H1 (cell line): Measurements from ENCODE around the gene SHROOM3. TPM values are rescaled to one million over a fixed set of nuclear protein-coding genes. Genes with fewer than 3 reads are reported as not detected.

ENCODE experiments used
- CTCF ChIA-PET: fragments of 300-600 bp; sonication (Branson Sonifier 250); formaldehyde crosslinking; loops from one replicate; lab custom pipeline; 2021; ENCODE audit not compliant: partially characterized antibody; lab: Charles Lee
- POLR2A ChIA-PET: fragments of 300-600 bp; sonication (Branson Sonifier 250); formaldehyde crosslinking; loops from one replicate; lab custom pipeline; 2021; ENCODE audit warnings: inconsistent platforms; ENCODE audit not compliant: partially characterized antibody; lab: Charles Lee
- DNase-seq, 2 experiments: peaks; one replicate each; pipeline versions ENCODE4 v3.0.0 to v3.0.0-alpha.2; 2010 to 2022; ENCODE audit warnings: low spot score in 2 of 2, low read depth in 1 of 2, mixed read lengths in 1 of 2
- FAIRE-seq: peaks from 2 replicates; lab custom pipeline; 2011; peaks lifted over from hg19 to GRCh38; lab: Jason Lieb, UNC
- H2AFZ ChIP-seq: 2 replicates; pipeline ENCODE4 v1.8.1; 2012; ENCODE audit warnings: low read length, inconsistent platforms
- H2AK5ac ChIP-seq: 2 replicates; pipeline ENCODE4 v1.6.1; 2013; ENCODE audit warnings: low read depth, low read length
- H2BK120ac ChIP-seq: replicated peaks from 2 replicates; pipeline ENCODE3; 2013; ENCODE audit warnings: low read depth, low read length, inconsistent platforms
- H2BK12ac ChIP-seq: 2 replicates; pipeline ENCODE4 v1.6.1; 2013; ENCODE audit warnings: low read depth, low read length
- H2BK15ac ChIP-seq: 2 replicates; pipeline ENCODE4 v1.6.1; 2013; ENCODE audit warnings: low read length
- H2BK20ac ChIP-seq: 2 replicates; pipeline ENCODE4 v1.6.1; 2013; ENCODE audit warnings: low read length
- H2BK5ac ChIP-seq: 2 replicates; pipeline ENCODE4 v1.6.1; 2013; ENCODE audit warnings: low read depth, low read length
- H3K14ac ChIP-seq: 2 replicates; pipeline ENCODE4 v1.6.1; 2013; ENCODE audit warnings: inconsistent platforms; ENCODE audit not compliant: insufficient read length
- H3K18ac ChIP-seq: 2 replicates; pipeline ENCODE4 v1.6.1; 2013; ENCODE audit warnings: low read length; ENCODE audit errors: extremely low read depth
- H3K23ac ChIP-seq: 2 replicates; pipeline ENCODE4 v1.6.1; 2013; ENCODE audit warnings: inconsistent platforms; ENCODE audit not compliant: insufficient read length
- H3K23me2 ChIP-seq: 2 replicates; pipeline ENCODE4 v1.6.1; 2013; ENCODE audit warnings: low read depth, low read length
- H3K27ac ChIP-seq: 2 replicates; pipeline ENCODE4 v1.6.1; 2011; ENCODE audit warnings: low read depth, low read length, inconsistent platforms
- H3K27me3 ChIP-seq, 4 experiments: replicated peaks in 1 of 4; 1 replicate in 1 of 4; 2 replicates in 3 of 4; pipeline versions ENCODE4 v1.6.1 to v1.8.1; 2011 to 2013; ENCODE audit warnings: low read length in 3 of 4, mild to moderate bottlenecking in 3 of 4, inconsistent platforms in 2 of 4, mixed read lengths in 2 of 4, moderate library complexity in 1 of 4; ENCODE audit not compliant: control insufficient read depth in 3 of 4, insufficient read depth in 3 of 4; ENCODE audit errors: extremely low read depth in 1 of 4
- H3K36me3 ChIP-seq, 4 experiments: 2 replicates each; pipeline versions ENCODE4 v1.6.1 to v1.8.1; 2011 to 2013; ENCODE audit warnings: mild to moderate bottlenecking in 4 of 4, low read length in 3 of 4, moderate library complexity in 2 of 4, control low read depth in 1 of 4, inconsistent platforms in 1 of 4; ENCODE audit not compliant: insufficient read depth in 4 of 4, control insufficient read depth in 2 of 4
- H3K4ac ChIP-seq: replicated peaks from 2 replicates; pipeline ENCODE3; 2013; ENCODE audit warnings: low read length, low read depth, mixed read lengths, inconsistent platforms; ENCODE audit not compliant: insufficient read length
- H3K4me1 ChIP-seq, 4 experiments: replicated peaks in 1 of 4; 1 replicate in 1 of 4; 2 replicates in 3 of 4; pipeline versions ENCODE4 v1.6.1 to v1.8.1; 2011 to 2013; ENCODE audit warnings: low read length in 3 of 4, inconsistent platforms in 2 of 4, mixed read lengths in 1 of 4; ENCODE audit not compliant: insufficient read depth in 4 of 4, control insufficient read depth in 3 of 4
- H3K4me2 ChIP-seq, 2 experiments: 2 replicates each; pipeline versions ENCODE4 v1.6.1 to v1.8.1; 2011 to 2013; ENCODE audit warnings: low read depth in 2 of 2, low read length in 2 of 2, control low read depth in 1 of 2, inconsistent platforms in 1 of 2, mild to moderate bottlenecking in 1 of 2; ENCODE audit not compliant: insufficient read depth in 1 of 2
- H3K4me3 ChIP-seq, 4 experiments: fragments of 200-600, 300-600 bp in 1 of 4; sonication (generic), shearing (Covaris generic), sonication (Bioruptor Twin) in 1 of 4; 2 replicates each; pipeline versions ENCODE4 v1.5.1 to v1.8.1; 2011 to 2016; ENCODE audit warnings: low read length in 4 of 4, low read depth in 3 of 4, control low read depth in 2 of 4, inconsistent platforms in 2 of 4, mild to moderate bottlenecking in 2 of 4, mixed read lengths in 1 of 4, moderate library complexity in 1 of 4; ENCODE audit not compliant: insufficient read depth in 2 of 4; ENCODE audit errors: extremely low read depth in 1 of 4
- H3K56ac ChIP-seq: replicated peaks from 2 replicates; pipeline ENCODE3; 2013; ENCODE audit warnings: low read depth, mild to moderate bottlenecking, mixed read lengths, low read length, inconsistent platforms; ENCODE audit not compliant: insufficient read length
- H3K79me1 ChIP-seq: 2 replicates; pipeline ENCODE4 v1.6.1; 2013; ENCODE audit warnings: low read depth, low read length, control low read depth
- H3K79me2 ChIP-seq, 2 experiments: 2 replicates each; pipeline versions ENCODE4 v1.6.1 to v1.8.1; 2012 to 2013; ENCODE audit warnings: low read length in 2 of 2, mild to moderate bottlenecking in 2 of 2, inconsistent platforms in 1 of 2; ENCODE audit not compliant: insufficient read depth in 2 of 2, control insufficient read depth in 1 of 2
- H3K9ac ChIP-seq, 4 experiments: replicated peaks in 1 of 4; 1 replicate in 1 of 4; 2 replicates in 3 of 4; pipeline versions ENCODE4 v1.6.1 to v1.8.1; 2011 to 2013; ENCODE audit warnings: low read depth in 3 of 4, low read length in 3 of 4, control low read depth in 2 of 4, mild to moderate bottlenecking in 2 of 4, moderate library complexity in 2 of 4, inconsistent platforms in 1 of 4; ENCODE audit errors: extremely low read depth in 1 of 4
- H3K9me3 ChIP-seq, 2 experiments: 2 replicates each; pipeline versions ENCODE4 v1.6.1 to v1.8.1; 2012 to 2013; ENCODE audit warnings: mild to moderate bottlenecking in 2 of 2, moderate library complexity in 2 of 2, control low read depth in 1 of 2, inconsistent platforms in 1 of 2, low read depth in 1 of 2, low read length in 1 of 2, mixed read lengths in 1 of 2; ENCODE audit not compliant: insufficient read depth in 2 of 2
- H4K20me1 ChIP-seq, 2 experiments: replicated peaks in 1 of 2; 2 replicates each; pipeline versions ENCODE3 to v1.8.1; 2011 to 2013; ENCODE audit warnings: inconsistent platforms in 2 of 2, low read length in 2 of 2, mild to moderate bottlenecking in 1 of 2; ENCODE audit not compliant: insufficient read depth in 2 of 2, control insufficient read depth in 1 of 2
- H4K5ac ChIP-seq: 2 replicates; pipeline ENCODE4 v1.6.1; 2013; ENCODE audit warnings: low read length, low read depth, mixed read lengths, inconsistent platforms; ENCODE audit not compliant: insufficient read length
- H4K8ac ChIP-seq: 2 replicates; pipeline ENCODE4 v1.8.0; 2013; ENCODE audit warnings: mild to moderate bottlenecking, moderate library complexity, low read length, inconsistent platforms; ENCODE audit not compliant: insufficient read depth; ENCODE audit errors: extremely low read depth
- H4K91ac ChIP-seq: replicated peaks from 2 replicates; pipeline ENCODE3; 2013; ENCODE audit warnings: low read length, mixed read lengths, inconsistent platforms; ENCODE audit not compliant: insufficient read length
- MAX ChIP-seq: IDR thresholded peaks from 2 replicates; pipeline ENCODE4 v1.6.1; 2012; ENCODE audit warnings: inconsistent platforms
- SP4 ChIP-seq: IDR thresholded peaks from 2 replicates; pipeline ENCODE4 v1.6.1; 2012; ENCODE audit warnings: low read length, inconsistent platforms
- WGBS, 2 experiments: shearing (Covaris generic) in 1 of 2; methylation state at CpG; one replicate each; pipeline versions ENCODE4 v1.1.6 to v1.1.7; 2013 to 2015; ENCODE audit warnings: low lambda C conversion rate in 2 of 2, mixed read lengths in 2 of 2, inconsistent platforms in 1 of 2, low coverage in 1 of 2, missing lambda C conversion rate in 1 of 2; ENCODE audit not compliant: insufficient replicate concordance in 2 of 2, insufficient coverage in 1 of 2, insufficient read length in 1 of 2; ENCODE audit errors: extremely low coverage in 1 of 2, missing lambda C conversion rate in 1 of 2; 5-methylcytosine and 5-hydroxymethylcytosine counted together
- polyA plus RNA-seq, 7 experiments: library from polyadenylated mRNA; depleted of rRNA in 3 of 7; stranded (reverse) in 5 of 7; unstranded in 2 of 7; fragments of >200 nt in 5 of 7; fragments of 200-250 nt in 2 of 7; gene quantifications; 1 replicate in 5 of 7; 2 replicates in 1 of 7; 4 replicates in 1 of 7; pipeline versions ENCODE4 v1.2.1 to v1.2.3, GENCODE V29; 2011 to 2013; ENCODE audit warnings: missing spikeins in 2 of 7, mixed read lengths in 2 of 7
- total RNA-seq: library from RNA; stranded (reverse); fragmentation: NEBNext Ultra II Directional; extraction: Animal tissue kit (Norgen Biotek cat#: 25700); gene quantifications from 2 replicates; pipeline ENCODE4 v1.2.1, GENCODE V29; 2021

Gene SHROOM3
- total and polyA plus RNA-seq, 2 of the 8 experiments (the other 6 are each of a cell fraction or from before 2014, with no cell fraction given) = 15.8 to 34.0 TPM

GRCh38 chr4:76540486-76540885, 105.5 kb downstream of the SHROOM3 start:
- no peak overlapping the region for H2BK20ac ChIP-seq
- TF ChIP-seq SP4 = no peak
- TF ChIP-seq MAX = no peak
- no peak overlapping the region for H3K56ac ChIP-seq
- no peak for FAIRE-seq
- H2BK120ac ChIP-seq = no peak overlapping the region
- no peaks in the 10 kb centered on the region for H3K79me1 ChIP-seq
- H3K18ac ChIP-seq = no peak overlapping the region
- H2AK5ac ChIP-seq = no peak overlapping the region
- no peak overlapping the region for H2BK12ac ChIP-seq
- H3K4me1 ChIP-seq = peaks cover 0 to 13% (median 2%) of the 10 kb centered on the region in 4 experiments; a peak in 3 of 7 replicates
- ChIA-PET CTCF (interaction anchor here (0.7 to 1.7 kb wide), 3 partner anchors 11 to 173 kb away, joined by 3 to 5 read pairs (median 4); no protein-coding TSS in a partner anchor), POLR2A (interaction anchor here (1.6 kb wide), 1 partner anchor 16 kb away, joined by 4 read pairs; no protein-coding TSS in a partner anchor)
- no peak overlapping the region for H3K9ac ChIP-seq
- no peak overlapping the region for H3K23ac ChIP-seq
- no peaks in the 10 kb centered on the region for H4K20me1 ChIP-seq
- H4K5ac ChIP-seq = no peak overlapping the region
- H3K27ac ChIP-seq = no peak overlapping the region
- no peaks in the 10 kb centered on the region; the same call in 1 of the 2 replicates for H3K23me2 ChIP-seq
- no peak overlapping the region for H3K4ac ChIP-seq
- WGBS, 2 experiments = 91% methylated on average over 2 of the region's 2 CpGs; no CpG with 5 or more reads in 1 of the 2 experiments
- DNase-seq = no peak
- no peak overlapping the region for H2BK15ac ChIP-seq
- no peaks in the 10 kb centered on the region for H3K36me3 ChIP-seq
- H3K4me2 ChIP-seq = no peak overlapping the region
- no peaks in the 10 kb centered on the region for H3K79me2 ChIP-seq
- H3K9me3 ChIP-seq = peaks cover 0 to 7% of the 10 kb centered on the region in 2 experiments; a peak in 1 of 4 replicates
- no peak overlapping the region for H3K14ac ChIP-seq
- no peak overlapping the region for H2AFZ ChIP-seq
- H4K8ac ChIP-seq = no peak overlapping the region
- H4K91ac ChIP-seq = no peak overlapping the region
- H3K4me3 ChIP-seq = no peak overlapping the region
- H3K27me3 ChIP-seq = no peaks in the 10 kb centered on the region
- H2BK5ac ChIP-seq = no peak overlapping the region
